CD14-positive monocyte (primary cell): ENCODE measurements around the gene GRK1. TPM values are rescaled to one million over a fixed set of nuclear protein-coding genes. Genes with fewer than 3 reads are reported as not detected.

Experiments used
- DNase-seq, 3 donors: peaks; one replicate each; pipeline ENCODE4 v3.0.0-alpha.2; 2011 to 2022
- H2AFZ ChIP-seq: 2 replicates; pipeline ENCODE4 v1.6.0; 2012; ENCODE audit warnings: mild to moderate bottlenecking, low read depth, low read length, inconsistent platforms; ENCODE audit not compliant: insufficient read depth, poor library complexity, severe bottlenecking
- H3K27ac ChIP-seq, 2 donors: 1 replicate in 1 of 2; 2 replicates in 1 of 2; pipeline ENCODE4 v1.5.1; 2012 to 2013; ENCODE audit warnings: low read length in 2 of 2, control low read depth in 1 of 2, inconsistent platforms in 1 of 2, low read depth in 1 of 2, mild to moderate bottlenecking in 1 of 2
- H3K27me3 ChIP-seq, 2 donors: one replicate each; pipeline versions ENCODE4 v1.6.0 to v1.6.1; 2011 to 2013; ENCODE audit warnings: low read length in 2 of 2; ENCODE audit not compliant: control insufficient read depth in 2 of 2, insufficient read depth in 2 of 2
- H3K36me3 ChIP-seq, 2 donors: replicated peaks in 1 of 2; 1 replicate in 1 of 2; 2 replicates in 1 of 2; pipeline versions ENCODE4 v1.5.1 to v1.6.1; 2012 to 2013; ENCODE audit warnings: low read length in 2 of 2, control low read depth in 1 of 2, inconsistent platforms in 1 of 2, mild to moderate bottlenecking in 1 of 2; ENCODE audit not compliant: insufficient read depth in 2 of 2, control insufficient read depth in 1 of 2
- H3K4me1 ChIP-seq, 2 donors: 1 replicate in 1 of 2; 2 replicates in 1 of 2; pipeline versions ENCODE4 v1.5.1 to v1.6.1; 2012 to 2013; ENCODE audit warnings: low read length in 2 of 2, control low read depth in 1 of 2, inconsistent platforms in 1 of 2, mild to moderate bottlenecking in 1 of 2, moderate library complexity in 1 of 2; ENCODE audit not compliant: insufficient read depth in 2 of 2, control insufficient read depth in 1 of 2
- H3K4me2 ChIP-seq: replicated peaks from 2 replicates; pipeline ENCODE3; 2012; ENCODE audit warnings: low read length, moderate library complexity, mild to moderate bottlenecking; ENCODE audit not compliant: poor library complexity, severe bottlenecking; ENCODE audit errors: extremely low read depth
- H3K4me3 ChIP-seq, 3 experiments: fragments of 200-600 bp in 1 of 3; sonication (generic) in 1 of 3; replicated peaks in 1 of 3; 1 replicate in 2 of 3; 2 replicates in 1 of 3; pipeline ENCODE4 v1.5.1; 2011 to 2013; ENCODE audit warnings: low read length in 3 of 3, mild to moderate bottlenecking in 3 of 3, control low read depth in 2 of 3, low read depth in 2 of 3, inconsistent platforms in 1 of 3, moderate library complexity in 1 of 3
- H3K79me2 ChIP-seq: 2 replicates; pipeline ENCODE4 v1.6.0; 2012; ENCODE audit warnings: mild to moderate bottlenecking, control low read depth, inconsistent platforms, low read length, moderate library complexity; ENCODE audit not compliant: insufficient read depth
- H3K9ac ChIP-seq: 2 replicates; pipeline ENCODE4 v1.6.0; 2017; ENCODE audit warnings: low read length, mild to moderate bottlenecking; ENCODE audit not compliant: insufficient read depth, poor library complexity, severe bottlenecking
- H3K9me3 ChIP-seq, 2 donors: replicated peaks in 1 of 2; 1 replicate in 1 of 2; 2 replicates in 1 of 2; pipeline versions ENCODE4 v1.5.1 to v1.6.1; 2012 to 2013; ENCODE audit warnings: low read length in 2 of 2, control low read depth in 1 of 2; ENCODE audit not compliant: control insufficient read depth in 1 of 2, insufficient read depth in 1 of 2
- H4K20me1 ChIP-seq: 2 replicates; pipeline ENCODE4 v1.6.0; 2012; ENCODE audit warnings: mild to moderate bottlenecking, low read length, control low read depth, moderate library complexity; ENCODE audit not compliant: insufficient read depth
- H3K27ac Mint-ChIP-seq, 7 donors: one replicate each; pipeline ENCODE4 v1.8.0; 2020; ENCODE audit warnings: mild to moderate bottlenecking in 7 of 7, mixed read lengths in 7 of 7, moderate library complexity in 6 of 7, inconsistent platforms in 2 of 7
- H3K27me3 Mint-ChIP-seq, 3 donors: one replicate each; pipeline ENCODE4 v1.8.0; 2021 to 2022; ENCODE audit warnings: low read depth in 3 of 3, mild to moderate bottlenecking in 3 of 3, mixed read lengths in 3 of 3, moderate library complexity in 3 of 3, inconsistent platforms in 1 of 3
- H3K36me3 Mint-ChIP-seq, 2 donors: one replicate each; pipeline ENCODE4 v1.8.0; 2020; ENCODE audit warnings: mixed read lengths in 2 of 2, inconsistent platforms in 1 of 2, mild to moderate bottlenecking in 1 of 2
- H3K4me1 Mint-ChIP-seq: one replicate; pipeline ENCODE4 v1.8.0; 2020; ENCODE audit warnings: mild to moderate bottlenecking, mixed read lengths
- H3K4me3 Mint-ChIP-seq, 2 donors: one replicate each; pipeline ENCODE4 v1.8.0; 2020; ENCODE audit warnings: mild to moderate bottlenecking in 2 of 2, mixed read lengths in 2 of 2, moderate library complexity in 1 of 2
- H3K9me3 Mint-ChIP-seq, 7 donors: one replicate each; pipeline ENCODE4 v1.8.0; 2020 to 2022; ENCODE audit warnings: mixed read lengths in 7 of 7, mild to moderate bottlenecking in 6 of 7, moderate library complexity in 6 of 7, inconsistent platforms in 2 of 7
- WGBS: methylation state at CpG from one replicate; pipeline ENCODE4 v1.1.5; 2013; ENCODE audit warnings: missing lambda C conversion rate; ENCODE audit not compliant: insufficient coverage; 5-methylcytosine and 5-hydroxymethylcytosine counted together
- intact Hi-C, 2 donors: fragments of 100-400 bp; cut with micrococcal nuclease; formaldehyde crosslinking; loops; one replicate each; pipeline versions ENCODE4 v1.15.0 to v1.15.1; 2023
- polyA plus RNA-seq, 3 donors: library from polyadenylated mRNA; depleted of rRNA in 1 of 3; unstranded in 2 of 3; stranded (reverse) in 1 of 3; fragments of 300-500 nt in 2 of 3; fragments of >200 nt in 1 of 3; fragmentation: Illumina TruSeq in 2 of 3; gene quantifications; 1 replicate in 2 of 3; 2 replicates in 1 of 3; pipeline ENCODE4 v1.2.3, GENCODE V29; 2012 to 2021
- TF ChIP-seq, protein P1 (sequence below): fragments of 200-600 bp; IDR thresholded peaks from one replicate; pipeline ENCODE4 v1.8.0; 2022; ENCODE audit warnings: antibody characterized with exemption, mild to moderate bottlenecking

Gene GRK1
- polyA plus RNA-seq, 3 donors: not detected

DNA sequence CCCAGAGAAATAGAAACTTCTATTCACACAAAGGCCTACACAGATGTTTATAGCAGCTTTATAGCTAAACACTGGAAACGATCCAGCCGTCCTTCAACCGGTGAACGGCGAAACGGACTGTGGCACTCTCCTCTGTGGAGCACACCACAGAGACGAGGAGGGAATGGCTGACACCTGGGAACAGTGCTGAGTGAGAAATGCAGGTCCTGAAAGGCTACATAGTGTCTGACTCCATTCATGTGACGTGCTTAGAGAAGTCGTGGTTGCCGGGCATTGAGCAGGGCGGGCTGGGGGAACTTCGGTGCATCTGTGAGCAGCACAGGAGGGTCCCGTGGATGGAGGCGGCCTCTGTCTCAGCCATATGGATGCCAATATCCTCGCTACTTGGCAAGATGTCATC lies 3.1 kb upstream of the GRK1 start:
- Mint-ChIP-seq H3K4me1 (no peaks in the 10 kb centered on the region), H3K36me3 (no peaks in the 10 kb centered on the region), H3K4me3 (no peak overlapping the region), H3K9me3 (peaks cover 12 to 24% (median 17%) of the 10 kb centered on the region in 7 donors), H3K27ac (peak overlapping the region in 1 of 7 donors; percentile 52), H3K27me3 (peaks cover 0 to 17% (median 2%) of the 10 kb centered on the region in 3 donors)
- WGBS: 88% methylated on average over 12 of the region's 15 CpGs
- Histone ChIP-seq H3K27me3 (no peaks in the 10 kb centered on the region), H3K4me2 (no peak overlapping the region), H3K9me3 (peaks cover 14 to 22% of the 10 kb centered on the region in 2 donors), H4K20me1 (no peaks in the 10 kb centered on the region), H3K9ac (no peak overlapping the region), H3K79me2 (no peaks in the 10 kb centered on the region), H3K27ac (no peak overlapping the region), H2AFZ (no peak overlapping the region), H3K36me3 (no peaks in the 10 kb centered on the region), H3K4me3 (no peak overlapping the region), H3K4me1 (no peaks in the 10 kb centered on the region)
- no peak for DNase-seq
- TF ChIP-seq, protein P1, sequence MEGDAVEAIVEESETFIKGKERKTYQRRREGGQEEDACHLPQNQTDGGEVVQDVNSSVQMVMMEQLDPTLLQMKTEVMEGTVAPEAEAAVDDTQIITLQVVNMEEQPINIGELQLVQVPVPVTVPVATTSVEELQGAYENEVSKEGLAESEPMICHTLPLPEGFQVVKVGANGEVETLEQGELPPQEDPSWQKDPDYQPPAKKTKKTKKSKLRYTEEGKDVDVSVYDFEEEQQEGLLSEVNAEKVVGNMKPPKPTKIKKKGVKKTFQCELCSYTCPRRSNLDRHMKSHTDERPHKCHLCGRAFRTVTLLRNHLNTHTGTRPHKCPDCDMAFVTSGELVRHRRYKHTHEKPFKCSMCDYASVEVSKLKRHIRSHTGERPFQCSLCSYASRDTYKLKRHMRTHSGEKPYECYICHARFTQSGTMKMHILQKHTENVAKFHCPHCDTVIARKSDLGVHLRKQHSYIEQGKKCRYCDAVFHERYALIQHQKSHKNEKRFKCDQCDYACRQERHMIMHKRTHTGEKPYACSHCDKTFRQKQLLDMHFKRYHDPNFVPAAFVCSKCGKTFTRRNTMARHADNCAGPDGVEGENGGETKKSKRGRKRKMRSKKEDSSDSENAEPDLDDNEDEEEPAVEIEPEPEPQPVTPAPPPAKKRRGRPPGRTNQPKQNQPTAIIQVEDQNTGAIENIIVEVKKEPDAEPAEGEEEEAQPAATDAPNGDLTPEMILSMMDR: no peak
- intact Hi-C loops: no loop called here

DNA sequence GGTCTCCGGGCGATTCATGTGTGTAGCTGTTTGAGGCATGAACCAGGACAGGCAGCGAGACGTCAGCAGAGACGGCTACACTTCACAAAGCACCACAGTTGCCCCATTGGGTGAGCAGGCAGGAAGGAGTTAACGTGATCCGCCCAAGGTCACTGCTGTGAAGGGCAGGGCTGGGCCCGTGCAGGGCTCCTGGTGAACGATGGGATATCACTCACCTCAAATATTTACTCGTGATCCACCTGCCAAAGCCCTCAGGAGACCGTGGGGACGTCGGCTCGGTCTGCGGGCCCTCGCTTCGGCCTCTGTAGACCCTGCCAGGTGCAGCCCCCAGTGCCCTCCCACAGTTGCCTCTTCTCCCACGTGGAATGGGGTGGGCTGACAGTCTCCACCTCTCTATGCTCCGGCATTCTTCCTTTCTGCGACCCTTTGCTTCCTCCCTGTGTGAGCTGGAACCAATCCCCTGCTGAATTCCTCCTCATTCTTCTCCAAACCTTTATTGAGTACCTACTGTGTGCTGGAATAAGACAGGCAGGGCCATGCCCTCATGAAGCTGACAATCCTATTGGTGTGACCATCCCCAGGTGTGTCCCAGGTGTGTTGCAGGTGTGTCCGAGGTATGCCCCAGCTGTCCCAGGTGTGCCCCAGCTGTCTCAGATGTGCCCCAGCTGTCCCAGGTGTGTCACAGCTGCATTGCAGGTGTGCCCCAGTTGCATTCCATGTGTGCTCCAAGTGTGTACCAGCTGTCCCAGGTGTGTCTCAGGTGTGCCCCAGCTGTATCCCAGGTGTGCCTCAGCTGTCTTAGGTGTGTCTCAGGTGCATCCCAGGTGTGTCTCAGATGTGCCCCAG lies 2.0 kb upstream of the GRK1 start:
- Histone ChIP-seq H2AFZ (no peak overlapping the region), H4K20me1 (no peaks in the 10 kb centered on the region), H3K4me1 (no peaks in the 10 kb centered on the region), H3K79me2 (no peaks in the 10 kb centered on the region), H3K36me3 (no peaks in the 10 kb centered on the region), H3K4me3 (no peak overlapping the region), H3K9ac (no peak overlapping the region), H3K27ac (no peak overlapping the region), H3K4me2 (no peak overlapping the region), H3K9me3 (peaks cover 12 to 22% of the 10 kb centered on the region in 2 donors), H3K27me3 (no peaks in the 10 kb centered on the region)
- TF ChIP-seq, protein P1: no peak
- Mint-ChIP-seq H3K27me3 (peaks cover 0 to 19% (median 2%) of the 10 kb centered on the region in 3 donors), H3K4me3 (no peak overlapping the region), H3K9me3 (peaks cover 10 to 22% (median 16%) of the 10 kb centered on the region in 7 donors), H3K27ac (no peak overlapping the region), H3K4me1 (no peaks in the 10 kb centered on the region), H3K36me3 (no peaks in the 10 kb centered on the region)
- DNase-seq: no peak
- intact Hi-C loops: no loop called here
- 87% methylated on average over 16 of the region's 21 CpGs for WGBS
